ENCODE measurements around the gene DNM1L. TPM values are rescaled to one million over a fixed set of nuclear protein-coding genes. Genes with fewer than 3 reads are reported as not detected.

The DNM1L gene
- total and polyA plus RNA-seq, 9 of the 15 experiments (the other 6 are each of a cell fraction or from before 2014, with no cell fraction given) = 24.1 to 82.8 (median 61.5) TPM

DNA sequence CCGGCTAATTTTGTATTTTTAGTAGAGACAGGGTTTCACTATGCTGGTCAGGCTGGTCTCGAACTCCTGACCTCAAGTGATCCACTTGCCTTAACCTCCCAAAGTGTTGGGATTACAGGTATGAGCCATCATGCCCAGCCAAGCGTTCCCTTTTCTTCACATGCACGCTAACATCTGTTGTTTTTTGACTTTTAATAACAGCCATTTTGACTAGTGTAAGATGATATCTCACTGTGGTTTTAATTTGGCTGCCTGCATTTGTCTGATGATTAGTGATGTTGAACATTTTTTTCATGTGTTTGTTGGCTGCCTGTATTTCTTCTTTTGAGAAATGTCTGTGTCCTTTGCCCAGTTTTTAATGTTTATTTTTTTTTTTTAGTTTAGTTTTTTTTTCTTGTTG is 86.8 kb downstream of the DNM1L start:
- in situ Hi-C loops (cut with MboI) = no loop called here
- H3K4me2 ChIP-seq (ENCODE audit: insufficient read depth, low read length) = no peak overlapping the region
- TF ChIP-seq, protein P1, sequence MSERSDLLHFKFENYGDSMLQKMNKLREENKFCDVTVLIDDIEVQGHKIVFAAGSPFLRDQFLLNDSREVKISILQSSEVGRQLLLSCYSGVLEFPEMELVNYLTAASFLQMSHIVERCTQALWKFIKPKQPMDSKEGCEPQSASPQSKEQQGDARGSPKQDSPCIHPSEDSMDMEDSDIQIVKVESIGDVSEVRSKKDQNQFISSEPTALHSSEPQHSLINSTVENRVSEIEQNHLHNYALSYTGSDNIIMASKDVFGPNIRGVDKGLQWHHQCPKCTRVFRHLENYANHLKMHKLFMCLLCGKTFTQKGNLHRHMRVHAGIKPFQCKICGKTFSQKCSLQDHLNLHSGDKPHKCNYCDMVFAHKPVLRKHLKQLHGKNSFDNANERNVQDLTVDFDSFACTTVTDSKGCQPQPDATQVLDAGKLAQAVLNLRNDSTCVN (CRISPR knock-in tag; IDR thresholded peaks at IDR 0.05) = no peak
- TF ChIP-seq GATAD2B (IDR thresholded peaks at IDR 0.05; ENCODE audit: borderline replicate concordance) = no peak
- no peak for TF ChIP-seq SMARCC2 (IDR thresholded peaks at IDR 0.05; ENCODE audit: low read depth)
- TF ChIP-seq, protein P2, sequence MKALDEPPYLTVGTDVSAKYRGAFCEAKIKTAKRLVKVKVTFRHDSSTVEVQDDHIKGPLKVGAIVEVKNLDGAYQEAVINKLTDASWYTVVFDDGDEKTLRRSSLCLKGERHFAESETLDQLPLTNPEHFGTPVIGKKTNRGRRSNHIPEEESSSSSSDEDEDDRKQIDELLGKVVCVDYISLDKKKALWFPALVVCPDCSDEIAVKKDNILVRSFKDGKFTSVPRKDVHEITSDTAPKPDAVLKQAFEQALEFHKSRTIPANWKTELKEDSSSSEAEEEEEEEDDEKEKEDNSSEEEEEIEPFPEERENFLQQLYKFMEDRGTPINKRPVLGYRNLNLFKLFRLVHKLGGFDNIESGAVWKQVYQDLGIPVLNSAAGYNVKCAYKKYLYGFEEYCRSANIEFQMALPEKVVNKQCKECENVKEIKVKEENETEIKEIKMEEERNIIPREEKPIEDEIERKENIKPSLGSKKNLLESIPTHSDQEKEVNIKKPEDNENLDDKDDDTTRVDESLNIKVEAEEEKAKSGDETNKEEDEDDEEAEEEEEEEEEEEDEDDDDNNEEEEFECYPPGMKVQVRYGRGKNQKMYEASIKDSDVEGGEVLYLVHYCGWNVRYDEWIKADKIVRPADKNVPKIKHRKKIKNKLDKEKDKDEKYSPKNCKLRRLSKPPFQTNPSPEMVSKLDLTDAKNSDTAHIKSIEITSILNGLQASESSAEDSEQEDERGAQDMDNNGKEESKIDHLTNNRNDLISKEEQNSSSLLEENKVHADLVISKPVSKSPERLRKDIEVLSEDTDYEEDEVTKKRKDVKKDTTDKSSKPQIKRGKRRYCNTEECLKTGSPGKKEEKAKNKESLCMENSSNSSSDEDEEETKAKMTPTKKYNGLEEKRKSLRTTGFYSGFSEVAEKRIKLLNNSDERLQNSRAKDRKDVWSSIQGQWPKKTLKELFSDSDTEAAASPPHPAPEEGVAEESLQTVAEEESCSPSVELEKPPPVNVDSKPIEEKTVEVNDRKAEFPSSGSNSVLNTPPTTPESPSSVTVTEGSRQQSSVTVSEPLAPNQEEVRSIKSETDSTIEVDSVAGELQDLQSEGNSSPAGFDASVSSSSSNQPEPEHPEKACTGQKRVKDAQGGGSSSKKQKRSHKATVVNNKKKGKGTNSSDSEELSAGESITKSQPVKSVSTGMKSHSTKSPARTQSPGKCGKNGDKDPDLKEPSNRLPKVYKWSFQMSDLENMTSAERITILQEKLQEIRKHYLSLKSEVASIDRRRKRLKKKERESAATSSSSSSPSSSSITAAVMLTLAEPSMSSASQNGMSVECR (CRISPR knock-in tag; IDR thresholded peaks at IDR 0.05) = no peak
- no peak for TF ChIP-seq ZNF57 (CRISPR knock-in tag; IDR thresholded peaks at IDR 0.05)
- TF ChIP-seq, protein P3, sequence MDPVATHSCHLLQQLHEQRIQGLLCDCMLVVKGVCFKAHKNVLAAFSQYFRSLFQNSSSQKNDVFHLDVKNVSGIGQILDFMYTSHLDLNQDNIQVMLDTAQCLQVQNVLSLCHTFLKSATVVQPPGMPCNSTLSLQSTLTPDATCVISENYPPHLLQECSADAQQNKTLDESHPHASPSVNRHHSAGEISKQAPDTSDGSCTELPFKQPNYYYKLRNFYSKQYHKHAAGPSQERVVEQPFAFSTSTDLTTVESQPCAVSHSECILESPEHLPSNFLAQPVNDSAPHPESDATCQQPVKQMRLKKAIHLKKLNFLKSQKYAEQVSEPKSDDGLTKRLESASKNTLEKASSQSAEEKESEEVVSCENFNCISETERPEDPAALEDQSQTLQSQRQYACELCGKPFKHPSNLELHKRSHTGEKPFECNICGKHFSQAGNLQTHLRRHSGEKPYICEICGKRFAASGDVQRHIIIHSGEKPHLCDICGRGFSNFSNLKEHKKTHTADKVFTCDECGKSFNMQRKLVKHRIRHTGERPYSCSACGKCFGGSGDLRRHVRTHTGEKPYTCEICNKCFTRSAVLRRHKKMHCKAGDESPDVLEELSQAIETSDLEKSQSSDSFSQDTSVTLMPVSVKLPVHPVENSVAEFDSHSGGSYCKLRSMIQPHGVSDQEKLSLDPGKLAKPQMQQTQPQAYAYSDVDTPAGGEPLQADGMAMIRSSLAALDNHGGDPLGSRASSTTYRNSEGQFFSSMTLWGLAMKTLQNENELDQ (CRISPR knock-in tag; IDR thresholded peaks at IDR 0.05; ENCODE audit: borderline replicate concordance) = no peak
- no peak for TF ChIP-seq ZNF583 (CRISPR knock-in tag; IDR thresholded peaks at IDR 0.05)
- TF ChIP-seq, protein P4, sequence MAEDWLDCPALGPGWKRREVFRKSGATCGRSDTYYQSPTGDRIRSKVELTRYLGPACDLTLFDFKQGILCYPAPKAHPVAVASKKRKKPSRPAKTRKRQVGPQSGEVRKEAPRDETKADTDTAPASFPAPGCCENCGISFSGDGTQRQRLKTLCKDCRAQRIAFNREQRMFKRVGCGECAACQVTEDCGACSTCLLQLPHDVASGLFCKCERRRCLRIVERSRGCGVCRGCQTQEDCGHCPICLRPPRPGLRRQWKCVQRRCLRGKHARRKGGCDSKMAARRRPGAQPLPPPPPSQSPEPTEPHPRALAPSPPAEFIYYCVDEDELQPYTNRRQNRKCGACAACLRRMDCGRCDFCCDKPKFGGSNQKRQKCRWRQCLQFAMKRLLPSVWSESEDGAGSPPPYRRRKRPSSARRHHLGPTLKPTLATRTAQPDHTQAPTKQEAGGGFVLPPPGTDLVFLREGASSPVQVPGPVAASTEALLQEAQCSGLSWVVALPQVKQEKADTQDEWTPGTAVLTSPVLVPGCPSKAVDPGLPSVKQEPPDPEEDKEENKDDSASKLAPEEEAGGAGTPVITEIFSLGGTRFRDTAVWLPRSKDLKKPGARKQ (CRISPR knock-in tag; IDR thresholded peaks at IDR 0.05) = no peak
- TF ChIP-seq, protein P5, sequence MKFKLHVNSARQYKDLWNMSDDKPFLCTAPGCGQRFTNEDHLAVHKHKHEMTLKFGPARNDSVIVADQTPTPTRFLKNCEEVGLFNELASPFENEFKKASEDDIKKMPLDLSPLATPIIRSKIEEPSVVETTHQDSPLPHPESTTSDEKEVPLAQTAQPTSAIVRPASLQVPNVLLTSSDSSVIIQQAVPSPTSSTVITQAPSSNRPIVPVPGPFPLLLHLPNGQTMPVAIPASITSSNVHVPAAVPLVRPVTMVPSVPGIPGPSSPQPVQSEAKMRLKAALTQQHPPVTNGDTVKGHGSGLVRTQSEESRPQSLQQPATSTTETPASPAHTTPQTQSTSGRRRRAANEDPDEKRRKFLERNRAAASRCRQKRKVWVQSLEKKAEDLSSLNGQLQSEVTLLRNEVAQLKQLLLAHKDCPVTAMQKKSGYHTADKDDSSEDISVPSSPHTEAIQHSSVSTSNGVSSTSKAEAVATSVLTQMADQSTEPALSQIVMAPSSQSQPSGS (CRISPR knock-in tag; IDR thresholded peaks at IDR 0.05) = no peak
- TF ChIP-seq ZBTB1 (CRISPR knock-in tag; IDR thresholded peaks at IDR 0.05; ENCODE audit: borderline replicate concordance, low read depth) = no peak
- TF ChIP-seq CBX2 (IDR thresholded peaks at IDR 0.05; ENCODE audit: insufficient read depth, low read length, poor library complexity, severe bottlenecking) = no peak

More for the DNA sequence above, 86.8 kb downstream of the DNM1L start:
- no peak overlapping the region for H3K27ac ChIP-seq (ENCODE audit: extremely low read depth, low read depth, low read length)
- no peaks in the 10 kb centered on the region for H3K27me3 ChIP-seq (ENCODE audit: control insufficient read depth in 2 of 2, insufficient read depth in 2 of 2, low read length in 2 of 2)
- DNase-seq (ENCODE audit: extremely low read depth in 1 of 4, low spot score in 3 of 4) (no peak), ATAC-seq (no peak), FAIRE-seq (no peak)
- no peak overlapping the region for H3K9ac ChIP-seq (ENCODE audit: insufficient read depth in 1 of 2, low read depth in 2 of 2, low read length in 2 of 2)
- H3K4me1 ChIP-seq (replicated peaks in 1 of 2; ENCODE audit: control insufficient read depth in 2 of 2, insufficient read depth in 2 of 2, low read length in 2 of 2) = no peaks in the 10 kb centered on the region
- WGBS (ENCODE audit: insufficient coverage, low coverage, missing lambda C conversion rate) = 10% methylated on average over 4 of the region's 4 CpGs
- no peaks in the 10 kb centered on the region for H3K9me1 ChIP-seq (ENCODE audit: control insufficient read depth, insufficient read depth, low read length)
- intact Hi-C loops (cut with micrococcal nuclease) = no loop called here
- H3K9me3 ChIP-seq (replicated peaks; ENCODE audit: control insufficient read depth, insufficient read depth, low read depth, low read length) = no peaks in the 10 kb centered on the region
- BruUV-seq (replicated peaks) = no TSS peak
- no peaks in the 10 kb centered on the region for H3K79me2 ChIP-seq (ENCODE audit: control insufficient read depth, insufficient read depth, low read length)
- ChIA-PET CTCF (ENCODE audit: low intra/inter-chr PET ratio) (no interaction called here), POLR2A (no interaction called here)
- no peaks in the 10 kb centered on the region for H4K20me1 ChIP-seq (replicated peaks; ENCODE audit: control insufficient read depth, insufficient read depth, low read length)
- no peaks in the 10 kb centered on the region for H3K36me3 ChIP-seq (ENCODE audit: control insufficient read depth, insufficient read depth, low read length)
- H3K4me3 ChIP-seq = no peak overlapping the region
- no peak overlapping the region for H2AFZ ChIP-seq (ENCODE audit: low read depth, low read length)
